Measurements from ENCODE around the gene GRM8. TPM values are rescaled to one million over a fixed set of nuclear protein-coding genes. Genes with fewer than 3 reads are reported as not detected.

GRM8 gene
- polyA plus RNA-seq, 1 donor from 2014 or later, result 1.5 TPM

- Histone ChIP-seq H3K79me2 (replicated peaks; ENCODE audit: insufficient read depth, low read length) (no peaks in the 10 kb centered on the region), H4K20me1 (ENCODE audit: insufficient read depth) (no peaks in the 10 kb centered on the region), H3K4me3 (ENCODE audit: low read length) (no peak overlapping the region), H3K4me2 (ENCODE audit: low read length) (no peak overlapping the region), H3K27ac (ENCODE audit: low read length) (no peak overlapping the region), H3F3A (ENCODE audit: insufficient read depth, low read length, poor library complexity, severe bottlenecking) (no peaks in the 10 kb centered on the region), H3K9me2 (ENCODE audit: insufficient read depth, low read length) (no peaks in the 10 kb centered on the region), H3K36me3 (ENCODE audit: insufficient read depth, low read length) (no peaks in the 10 kb centered on the region), H2AFZ (ENCODE audit: low read depth, low read length) (no peak overlapping the region), H3K9ac (ENCODE audit: low read length) (no peak overlapping the region), H3K9me3 (ENCODE audit: low read length) (no peaks in the 10 kb centered on the region), H3K27me3 (ENCODE audit: insufficient read depth, low read depth, low read length) (no peaks in the 10 kb centered on the region)
- no peak for TF ChIP-seq EZH2 (IDR thresholded peaks at IDR 0.05; ENCODE audit: borderline replicate concordance, insufficient read depth, low read length, poor library complexity, severe bottlenecking)
- TF ChIP-seq RAD21 (conservative IDR thresholded peaks at IDR 0.05), result no peak
- TF ChIP-seq CTCF (IDR thresholded peaks at IDR 0.05; ENCODE audit: poor library complexity, severe bottlenecking), result no peak
- TF ChIP-seq REST (IDR thresholded peaks at IDR 0.05; ENCODE audit: borderline replicate concordance), result no peak
- TF ChIP-seq SMC3 (conservative IDR thresholded peaks at IDR 0.05; ENCODE audit: poor library complexity), result no peak
- TF ChIP-seq EP300 (conservative IDR thresholded peaks at IDR 0.05; ENCODE audit: poor library complexity, severe bottlenecking), result no peak
- no peak for TF ChIP-seq POLR2AphosphoS5 (IDR thresholded peaks at IDR 0.05)
- TF ChIP-seq MXI1 (conservative IDR thresholded peaks at IDR 0.05; ENCODE audit: poor library complexity, severe bottlenecking), result no peak
- no peak for TF ChIP-seq TAF1 (IDR thresholded peaks at IDR 0.05; ENCODE audit: low read depth)
Measured at GRCh38 chr7:126979722-126980121, 273.0 kb downstream of the GRM8 start.

- no peaks in the 10 kb centered on the region for H3K9me2 ChIP-seq (ENCODE audit: insufficient read depth, low read length)
- H2AFZ ChIP-seq (ENCODE audit: low read depth, low read length), result no peak overlapping the region
- H4K20me1 ChIP-seq (ENCODE audit: insufficient read depth), result no peaks in the 10 kb centered on the region
- no peaks in the 10 kb centered on the region for H3K27me3 ChIP-seq (ENCODE audit: insufficient read depth, low read depth, low read length)
- no peaks in the 10 kb centered on the region for H3F3A ChIP-seq (ENCODE audit: insufficient read depth, low read length, poor library complexity, severe bottlenecking)
- no peaks in the 10 kb centered on the region for H3K79me2 ChIP-seq (replicated peaks; ENCODE audit: insufficient read depth, low read length)
- no peak overlapping the region for H3K9ac ChIP-seq (ENCODE audit: low read length)
- H3K9me3 ChIP-seq (ENCODE audit: low read length), result no peaks in the 10 kb centered on the region
- no peaks in the 10 kb centered on the region for H3K36me3 ChIP-seq (ENCODE audit: insufficient read depth, low read length)
- peak overlapping the region; percentile 7 for H3K4me2 ChIP-seq (ENCODE audit: low read length)
- TF ChIP-seq SMC3 (conservative IDR thresholded peaks at IDR 0.05; ENCODE audit: poor library complexity), result no peak
- TF ChIP-seq EP300 (conservative IDR thresholded peaks at IDR 0.05; ENCODE audit: poor library complexity, severe bottlenecking), result no peak
- no peak for TF ChIP-seq EZH2 (IDR thresholded peaks at IDR 0.05; ENCODE audit: borderline replicate concordance, insufficient read depth, low read length, poor library complexity, severe bottlenecking)
- no peak for TF ChIP-seq RAD21 (conservative IDR thresholded peaks at IDR 0.05)
- TF ChIP-seq TAF1 (IDR thresholded peaks at IDR 0.05; ENCODE audit: low read depth), result no peak
- no peak for TF ChIP-seq POLR2AphosphoS5 (IDR thresholded peaks at IDR 0.05)
- TF ChIP-seq MXI1 (conservative IDR thresholded peaks at IDR 0.05; ENCODE audit: poor library complexity, severe bottlenecking), result no peak
- no peak for TF ChIP-seq REST (IDR thresholded peaks at IDR 0.05; ENCODE audit: borderline replicate concordance)
- no peak for TF ChIP-seq CTCF (IDR thresholded peaks at IDR 0.05; ENCODE audit: poor library complexity, severe bottlenecking)
- H3K4me3 ChIP-seq (ENCODE audit: low read length), result no peak overlapping the region
- H3K27ac ChIP-seq (ENCODE audit: low read length), result peak overlapping the region; percentile 7
Measured at GRCh38 chr7:126978865-126979264, 273.9 kb downstream of the GRM8 start.

All from neural cell (in vitro differentiated cells).